GM10248 (cell line): ENCODE data around the gene RAD51B.

Experiments
- CTCF ChIA-PET: fragments of 300-600 bp; sonication (Branson Sonifier 250); formaldehyde crosslinking; extraction: SDS; loops from one replicate; lab custom pipeline; 2021; ENCODE audit warnings: antibody characterized with exemption; lab: Yijun Ruan, JAX
- POLR2A ChIA-PET: fragments of 350-650 bp; sonication (Branson Sonifier 250); formaldehyde crosslinking; extraction: SDS; loops from one replicate; lab custom pipeline; 2020; ENCODE audit warnings: antibody characterized with exemption; lab: Yijun Ruan, JAX
- DNase-seq: peaks from one replicate; pipeline ENCODE4 v3.0.0; 2012; ENCODE audit errors: extremely low spot score
- TF ChIP-seq, protein P1 (sequence below): IDR thresholded peaks from 2 replicates; pipeline ENCODE4 v1.5.1; 2012; ENCODE audit warnings: mild to moderate bottlenecking, low read depth; ENCODE audit errors: extremely low read depth, missing control alignments, control extremely low read depth

The RAD51B gene

DNA sequence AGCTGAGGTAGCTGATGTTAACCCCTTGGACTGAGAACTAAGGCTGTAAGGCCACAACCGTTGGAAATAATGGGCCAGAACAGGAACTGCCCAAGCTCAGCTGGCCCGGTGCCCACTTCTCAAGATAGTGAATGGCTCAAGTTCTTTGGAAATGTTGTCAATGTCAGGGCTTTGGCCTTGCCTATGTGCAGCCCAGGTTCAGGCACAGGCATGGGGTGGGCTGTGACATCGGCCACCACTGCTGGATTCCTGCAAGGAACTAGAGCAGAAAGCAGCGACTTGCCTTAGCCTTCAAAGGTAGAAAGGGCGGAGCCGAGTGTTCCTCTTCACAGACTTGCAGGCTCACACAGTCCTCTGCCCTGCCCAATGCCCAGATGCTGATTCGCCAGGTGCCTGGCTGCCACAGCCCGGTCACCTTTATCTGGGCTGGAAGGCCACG lies 682.1 kb downstream of the RAD51B start:
- ChIA-PET POLR2A (interaction anchor here (0.5 kb wide), 1 partner anchor 133 kb away, joined by 3 read pairs; no protein-coding TSS in a partner anchor), CTCF (no interaction called here)
- TF ChIP-seq, protein P1, sequence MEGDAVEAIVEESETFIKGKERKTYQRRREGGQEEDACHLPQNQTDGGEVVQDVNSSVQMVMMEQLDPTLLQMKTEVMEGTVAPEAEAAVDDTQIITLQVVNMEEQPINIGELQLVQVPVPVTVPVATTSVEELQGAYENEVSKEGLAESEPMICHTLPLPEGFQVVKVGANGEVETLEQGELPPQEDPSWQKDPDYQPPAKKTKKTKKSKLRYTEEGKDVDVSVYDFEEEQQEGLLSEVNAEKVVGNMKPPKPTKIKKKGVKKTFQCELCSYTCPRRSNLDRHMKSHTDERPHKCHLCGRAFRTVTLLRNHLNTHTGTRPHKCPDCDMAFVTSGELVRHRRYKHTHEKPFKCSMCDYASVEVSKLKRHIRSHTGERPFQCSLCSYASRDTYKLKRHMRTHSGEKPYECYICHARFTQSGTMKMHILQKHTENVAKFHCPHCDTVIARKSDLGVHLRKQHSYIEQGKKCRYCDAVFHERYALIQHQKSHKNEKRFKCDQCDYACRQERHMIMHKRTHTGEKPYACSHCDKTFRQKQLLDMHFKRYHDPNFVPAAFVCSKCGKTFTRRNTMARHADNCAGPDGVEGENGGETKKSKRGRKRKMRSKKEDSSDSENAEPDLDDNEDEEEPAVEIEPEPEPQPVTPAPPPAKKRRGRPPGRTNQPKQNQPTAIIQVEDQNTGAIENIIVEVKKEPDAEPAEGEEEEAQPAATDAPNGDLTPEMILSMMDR, result no peak
- DNase-seq, result no peak

- ChIA-PET CTCF (interaction anchor here (1.6 kb wide), 1 partner anchor 317 kb away, joined by 3 read pairs; no protein-coding TSS in a partner anchor), POLR2A (no interaction called here)
- TF ChIP-seq, protein P1, result no peak
- no peak for DNase-seq
Measured at GRCh38 chr14:68502230-68502629, 682.7 kb downstream of the RAD51B start.

DNA sequence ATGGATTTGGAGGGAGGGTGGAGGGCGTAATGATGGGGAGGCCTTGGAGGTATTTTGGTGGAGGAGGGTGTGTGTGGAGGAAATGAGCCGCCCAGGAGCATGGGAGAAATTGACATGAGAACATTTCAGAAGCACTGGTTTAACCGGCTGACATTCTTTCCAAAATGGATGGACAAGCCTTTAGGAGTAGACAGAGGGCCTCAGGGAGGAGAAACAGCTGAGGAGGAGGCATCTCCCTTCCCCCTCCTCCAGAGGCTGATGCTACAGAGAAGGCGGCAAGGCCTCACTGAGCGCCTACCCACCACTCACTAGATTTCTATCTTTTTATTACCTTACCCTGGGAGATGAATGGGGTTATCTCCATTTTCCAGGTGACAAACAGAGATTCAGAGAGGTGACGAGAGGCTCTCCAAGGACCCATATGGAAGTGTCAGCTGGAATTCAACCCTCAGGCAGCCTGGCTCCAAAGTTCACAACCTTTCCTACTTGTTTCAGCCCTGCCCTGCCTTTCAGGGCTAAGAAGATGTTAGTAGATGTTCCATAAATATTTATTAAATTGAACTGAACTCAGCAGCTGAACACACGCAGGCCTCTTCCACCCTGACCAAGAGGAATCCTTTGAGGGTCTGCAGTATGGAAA lies 683.7 kb downstream of the RAD51B start:
- DNase-seq, result no peak
- TF ChIP-seq, protein P1, result no peak
- POLR2A ChIA-PET, result no interaction called here
- CTCF ChIA-PET, result interaction anchor here (0.9 to 1.6 kb wide), 4 partner anchors 11 to 316 kb away, joined by 3 to 5 read pairs (median 3); no protein-coding TSS in a partner anchor

GRCh38 chr14:68504861-68505260 lies 685.3 kb downstream of the RAD51B start:
- CTCF ChIA-PET, result no interaction called here
- POLR2A ChIA-PET, result no interaction called here
- TF ChIP-seq, protein P1, result no peak
- no peak for DNase-seq

- TF ChIP-seq, protein P1, result no peak
- ChIA-PET CTCF (interaction anchor here (0.6 to 2.4 kb wide), 11 partner anchors 11 to 562 kb away, joined by 3 to 13 read pairs (median 3); no protein-coding TSS in a partner anchor), POLR2A (no interaction called here)
- no peak for DNase-seq
Measured at GRCh38 chr14:68506021-68506644, 686.6 kb downstream of the RAD51B start.

DNA sequence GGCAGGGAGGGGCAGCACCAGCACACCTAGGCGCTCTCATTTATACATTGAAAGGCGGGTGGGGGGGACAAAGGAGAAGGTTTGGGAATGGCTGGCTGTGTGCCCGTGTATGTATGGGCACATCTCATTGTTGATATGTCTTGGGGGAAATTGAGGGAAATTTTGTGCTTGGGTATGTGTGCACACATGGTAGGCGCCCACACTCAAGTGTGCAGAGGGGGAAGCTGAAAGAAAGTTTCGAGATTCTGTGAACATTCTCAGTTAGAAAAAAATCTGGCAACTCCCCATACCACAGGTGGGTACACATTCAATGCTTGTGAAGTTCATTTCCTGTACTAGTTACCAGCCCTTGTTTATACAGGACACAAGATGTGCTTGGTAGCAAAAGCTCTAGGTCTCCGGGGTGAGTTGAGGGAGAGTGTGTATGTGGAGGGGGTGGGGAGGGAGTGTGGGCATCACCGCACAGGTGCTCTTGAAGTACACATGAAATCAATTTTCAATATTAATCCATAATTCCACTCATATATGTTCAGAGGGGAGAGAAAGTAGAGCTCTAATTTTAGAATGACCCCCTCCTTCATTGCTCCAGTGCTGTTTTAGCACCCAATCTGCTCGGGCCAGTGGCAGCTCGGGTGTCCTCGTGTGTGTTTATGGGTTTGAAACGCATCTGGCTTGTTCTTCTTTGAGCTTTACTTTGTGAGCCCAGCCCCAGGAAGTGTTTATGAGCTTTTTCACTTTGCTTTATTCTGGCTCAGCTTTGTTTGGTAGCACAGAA lies 687.3 kb downstream of the RAD51B start:
- peak; percentile 51 for DNase-seq
- CTCF ChIA-PET, result interaction anchor here (0.6 to 2.4 kb wide), 13 partner anchors 11 to 563 kb away, joined by 3 to 13 read pairs (median 3); no protein-coding TSS in a partner anchor
- TF ChIP-seq, protein P1, result no peak
- POLR2A ChIA-PET, result no interaction called here
